IMR-90 (cell line): ENCODE results near the gene INPP4A. TPM values are rescaled to one million over a fixed set of nuclear protein-coding genes. Genes with fewer than 3 reads are reported as not detected.

ENCODE experiments used
- ATAC-seq: fragments of 200-7000 bp; cut with Tn5 transposase; 2 replicates; pipeline ENCODE4 v1.9.1; 2020; ENCODE audit warnings: low read depth, mild to moderate bottlenecking, moderate library complexity
- BruUV-seq: library from RNA; stranded (reverse); fragments of 400-500 nt; replicated peaks from 2 replicates; lab custom pipeline; 2021; lab: Mats Ljungman, UMichigan
- CTCF ChIA-PET: fragments of 300-600 bp; formaldehyde crosslinking; extraction: SDS; loops from one replicate; lab custom pipeline; 2021; ENCODE audit warnings: antibody characterized with exemption; lab: Yijun Ruan, JAX
- POLR2A ChIA-PET: fragments of 300-600 bp; sonication (Branson Sonifier 250); formaldehyde crosslinking; loops from one replicate; lab custom pipeline; 2022; ENCODE audit warnings: antibody characterized with exemption; ENCODE audit not compliant: unreplicated experiment; lab: Charles Lee
- DNase-seq: peaks from one replicate; pipeline ENCODE4 v3.0.0; 2013
- H2AFZ ChIP-seq: replicated peaks from 2 replicates; pipeline ENCODE3; 2013; ENCODE audit warnings: low read length, mild to moderate bottlenecking; ENCODE audit not compliant: poor library complexity
- H2AK5ac ChIP-seq: 2 replicates; pipeline ENCODE4 v1.6.1; 2013; ENCODE audit warnings: low read depth, low read length, inconsistent platforms
- H2AK9ac ChIP-seq: replicated peaks from 2 replicates; pipeline ENCODE3; 2013; ENCODE audit warnings: mild to moderate bottlenecking, low read depth, low read length, moderate library complexity; ENCODE audit not compliant: poor library complexity
- H2BK120ac ChIP-seq: 2 replicates; pipeline ENCODE4 v1.6.1; 2013; ENCODE audit warnings: low read depth, low read length, inconsistent platforms
- H2BK15ac ChIP-seq: 3 replicates; pipeline ENCODE4 v1.6.1; 2013; ENCODE audit warnings: low read depth, low read length, inconsistent platforms
- H2BK20ac ChIP-seq: 2 replicates; pipeline ENCODE4 v1.6.1; 2013; ENCODE audit warnings: low read depth, mild to moderate bottlenecking, inconsistent platforms, low read length, moderate library complexity
- H2BK5ac ChIP-seq: 2 replicates; pipeline ENCODE4 v1.6.1; 2013; ENCODE audit warnings: mild to moderate bottlenecking, low read depth, low read length, inconsistent platforms; ENCODE audit not compliant: poor library complexity, severe bottlenecking
- H3K14ac ChIP-seq: replicated peaks from 2 replicates; pipeline ENCODE4 v1.6.1; 2013; ENCODE audit warnings: low read depth, low read length, inconsistent platforms
- H3K18ac ChIP-seq: 2 replicates; pipeline ENCODE4 v1.6.1; 2013; ENCODE audit warnings: low read depth, low read length, control low read depth
- H3K23ac ChIP-seq: 2 replicates; pipeline ENCODE4 v1.6.1; 2013; ENCODE audit warnings: low read depth, low read length, inconsistent platforms
- H3K27ac ChIP-seq: 2 replicates; pipeline ENCODE4 v1.5.1; 2013; ENCODE audit warnings: mild to moderate bottlenecking, control low read depth, low read length; ENCODE audit not compliant: insufficient read depth
- H3K27me3 ChIP-seq: 2 replicates; pipeline ENCODE4 v1.6.1; 2013; ENCODE audit warnings: low read length; ENCODE audit not compliant: control insufficient read depth, insufficient read depth
- H3K36me3 ChIP-seq: 2 replicates; pipeline ENCODE4 v1.6.1; 2013; ENCODE audit warnings: low read length, mixed read lengths; ENCODE audit not compliant: control insufficient read depth, insufficient read depth
- H3K4ac ChIP-seq: 2 replicates; pipeline ENCODE4 v1.6.1; 2013; ENCODE audit warnings: low read depth, low read length, inconsistent platforms
- H3K4me1 ChIP-seq: 2 replicates; pipeline ENCODE4 v1.6.1; 2013; ENCODE audit warnings: low read length, mixed read lengths; ENCODE audit not compliant: control insufficient read depth, insufficient read depth
- H3K4me2 ChIP-seq: 2 replicates; pipeline ENCODE4 v1.6.1; 2013; ENCODE audit warnings: low read depth, mild to moderate bottlenecking, control low read depth, low read length, moderate library complexity
- H3K4me3 ChIP-seq: 2 replicates; pipeline ENCODE4 v1.5.1; 2013; ENCODE audit warnings: low read depth, mild to moderate bottlenecking, control low read depth, low read length, moderate library complexity; ENCODE audit not compliant: insufficient read depth
- H3K56ac ChIP-seq: 2 replicates; pipeline ENCODE4 v1.6.1; 2013; ENCODE audit warnings: low read length, inconsistent platforms; ENCODE audit not compliant: insufficient read depth; ENCODE audit errors: extremely low read depth
- H3K79me1 ChIP-seq, 2 experiments: 2 replicates each; pipeline ENCODE4 v1.6.1; 2013; ENCODE audit warnings: low read length in 2 of 2, inconsistent platforms in 1 of 2, low read depth in 1 of 2
- H3K9ac ChIP-seq: 2 replicates; pipeline ENCODE4 v1.6.1; 2013; ENCODE audit warnings: low read depth, low read length, control low read depth
- H3K9me1 ChIP-seq: 2 replicates; pipeline ENCODE4 v1.6.1; 2013; ENCODE audit warnings: low read length, inconsistent platforms; ENCODE audit not compliant: insufficient read depth
- H3K9me3 ChIP-seq: 2 replicates; pipeline ENCODE4 v1.6.1; 2013; ENCODE audit warnings: low read length; ENCODE audit not compliant: control insufficient read depth, insufficient read depth
- H4K20me1 ChIP-seq: 2 replicates; pipeline ENCODE4 v1.6.1; 2013; ENCODE audit warnings: low read length, inconsistent platforms; ENCODE audit not compliant: insufficient read depth
- H4K5ac ChIP-seq: 2 replicates; pipeline ENCODE4 v1.6.1; 2013; ENCODE audit warnings: mild to moderate bottlenecking, low read depth, low read length, control low read depth
- H4K8ac ChIP-seq, 2 experiments: 2 replicates each; pipeline ENCODE4 v1.6.1; 2013; ENCODE audit warnings: low read depth in 2 of 2, low read length in 2 of 2, control low read depth in 1 of 2, inconsistent platforms in 1 of 2
- H4K91ac ChIP-seq: 2 replicates; pipeline ENCODE4 v1.6.1; 2013; ENCODE audit warnings: low read depth, low read length, inconsistent platforms; ENCODE audit not compliant: insufficient read depth
- CEBPB ChIP-seq: IDR thresholded peaks from 2 replicates; pipeline ENCODE4 v1.6.1; 2012; ENCODE audit warnings: low read depth, low read length, improper control_type of control experiment
- CHD1 ChIP-seq: IDR thresholded peaks from 2 replicates; pipeline ENCODE4 v1.6.1; 2012; ENCODE audit warnings: low read depth, low read length, improper control_type of control experiment
- FOS ChIP-seq: fragments of 150-350 bp; IDR thresholded peaks from 2 replicates; pipeline ENCODE4 v1.6.1; 2016; ENCODE audit warnings: low read depth, low read length
- MAFK ChIP-seq: IDR thresholded peaks from 2 replicates; pipeline ENCODE4 v1.6.1; 2012; ENCODE audit warnings: low read depth, low read length, improper control_type of control experiment
- MXI1 ChIP-seq: IDR thresholded peaks from 2 replicates; pipeline ENCODE4 v1.6.1; 2012; ENCODE audit warnings: low read depth, mild to moderate bottlenecking, low read length, moderate library complexity, borderline replicate concordance
- POLR2A ChIP-seq: IDR thresholded peaks from 2 replicates; pipeline ENCODE4 v1.6.1; 2012; ENCODE audit warnings: mild to moderate bottlenecking, low read depth, low read length
- RCOR1 ChIP-seq: IDR thresholded peaks from 2 replicates; pipeline ENCODE4 v1.6.1; 2012; ENCODE audit warnings: mild to moderate bottlenecking, low read length, improper control_type of control experiment; ENCODE audit not compliant: insufficient replicate concordance
- RFX5 ChIP-seq: IDR thresholded peaks from 2 replicates; pipeline ENCODE4 v1.8.0; 2012; ENCODE audit warnings: low read depth, mild to moderate bottlenecking, low read length, moderate library complexity
- SMC3 ChIP-seq: fragments of 150-350 bp; IDR thresholded peaks from 2 replicates; pipeline ENCODE4 v1.6.1; 2016; ENCODE audit warnings: low read depth, mild to moderate bottlenecking, antibody characterized with exemption, low read length, moderate library complexity
- WGBS, 2 experiments: methylation state at CpG; one replicate each; pipeline versions ENCODE4 v1.1.5 to v1.1.7; 2013; ENCODE audit warnings: missing lambda C conversion rate in 2 of 2; ENCODE audit not compliant: insufficient read length in 1 of 2; ENCODE audit errors: extremely low coverage in 2 of 2; 5-methylcytosine and 5-hydroxymethylcytosine counted together
- dilution Hi-C: fragments of 300-500 bp; cut with HindIII; formaldehyde crosslinking; loops from one replicate; pipeline ENCODE4 v1.14.3; 2018; ENCODE audit warnings: low sequenced_read_pairs; ENCODE audit not compliant: unreplicated experiment
- in situ Hi-C: fragments of 300-500 bp; cut with MboI; formaldehyde crosslinking; loops from 3 replicates; pipeline ENCODE4 v1.14.3; 2019; ENCODE audit warnings: low sequenced_read_pairs, inconsistent platforms, mixed read lengths
- intact Hi-C: fragments of 100-400 bp; cut with micrococcal nuclease; formaldehyde crosslinking; loops from 2 replicates; pipeline ENCODE4 v1.10.0; 2022
- polyA plus RNA-seq, 3 experiments: library from polyadenylated mRNA; depleted of rRNA; stranded (reverse); fragments of >200 nt; gene quantifications; 2 replicates each; pipeline ENCODE4 v1.2.3, GENCODE V29; 2012; ENCODE audit warnings: low replicate concordance in 1 of 3
- total RNA-seq: library from RNA; depleted of rRNA; stranded (reverse); fragments of >200 nt; gene quantifications from 2 replicates; pipeline ENCODE4 v1.2.3, GENCODE V29; 2012
- TF ChIP-seq, protein P1 (sequence below): fragments of 150-350 bp; IDR thresholded peaks from 2 replicates; pipeline ENCODE4 v1.6.1; 2016; ENCODE audit warnings: low read depth, mild to moderate bottlenecking, low read length, moderate library complexity, borderline replicate concordance
- TF ChIP-seq, protein P2 (sequence below): fragments of 150-350 bp; IDR thresholded peaks from 2 replicates; pipeline ENCODE4 v1.6.1; 2017; ENCODE audit warnings: mild to moderate bottlenecking, antibody characterized with exemption, low read length, low read depth

Gene INPP4A
- total and polyA plus RNA-seq, 2 of the 4 experiments (the other 2 are of a cell fraction), result 14.5 to 27.1 TPM

DNA sequence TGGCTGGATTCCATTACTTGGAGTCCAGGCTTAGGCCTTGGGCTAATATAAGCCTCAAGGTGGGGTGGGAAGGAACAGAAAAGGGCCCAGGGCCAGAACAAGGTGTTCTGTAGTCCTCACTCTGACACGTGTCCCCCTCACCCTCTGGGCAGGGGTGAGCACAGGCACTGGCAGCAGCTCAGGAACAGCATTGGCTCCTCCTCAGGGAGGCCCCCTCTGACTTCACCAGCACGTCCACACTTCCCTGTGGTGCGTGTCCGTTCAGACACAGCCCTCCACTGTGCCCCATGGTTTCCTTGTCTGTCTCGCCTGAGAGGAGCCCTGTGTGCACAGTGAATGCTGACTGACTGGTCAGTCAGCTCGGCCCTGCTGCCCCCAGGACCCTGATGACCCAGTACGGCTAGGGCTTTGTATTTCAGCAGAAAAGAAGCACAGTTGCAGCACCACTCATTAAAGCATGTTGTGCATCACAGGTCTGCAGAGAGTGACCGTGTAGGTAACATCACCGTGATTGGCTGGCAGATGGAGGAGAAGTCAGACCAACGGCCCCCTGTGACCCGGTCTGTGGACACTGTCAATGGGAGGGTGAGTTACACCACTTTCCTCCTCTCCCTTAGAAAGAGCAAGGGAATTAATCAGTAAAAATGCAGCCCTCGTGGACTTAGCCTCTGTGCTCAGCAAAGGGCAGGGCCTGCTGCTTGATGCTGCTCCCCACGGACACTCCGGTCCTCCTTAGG lies 92.9 kb downstream of the INPP4A start:
- H3K9me1 ChIP-seq, result peaks cover 9% of the 10 kb centered on the region; the same call in 1 of the 2 replicates
- BruUV-seq, result no TSS peak
- no peaks in the 10 kb centered on the region for H3K27me3 ChIP-seq
- H3K14ac ChIP-seq, result no peak overlapping the region
- no peak overlapping the region for H3K18ac ChIP-seq
- no peaks in the 10 kb centered on the region for H3K4me1 ChIP-seq
- no peak overlapping the region for H2BK15ac ChIP-seq
- H2BK20ac ChIP-seq, result no peak overlapping the region
- no peak overlapping the region for H4K8ac ChIP-seq
- no peak overlapping the region for H3K4ac ChIP-seq
- no peak overlapping the region for H2AFZ ChIP-seq
- H3K23ac ChIP-seq, result no peak overlapping the region
- H3K4me2 ChIP-seq, result no peak overlapping the region
- H3K4me3 ChIP-seq, result no peak overlapping the region
- ChIA-PET POLR2A (interaction anchor here (0.6 kb wide), 1 partner anchor 1833 kb away, joined by 3 read pairs; no protein-coding TSS in a partner anchor), CTCF (no interaction called here)
- H3K27ac ChIP-seq, result no peak overlapping the region
- H3K9ac ChIP-seq, result no peak overlapping the region
- ATAC-seq (no peak), DNase-seq (no peak)
- no peak overlapping the region for H2AK5ac ChIP-seq
- H3K9me3 ChIP-seq, result no peaks in the 10 kb centered on the region
- TF ChIP-seq SMC3, result no peak
- no peak for TF ChIP-seq FOS
- no peak for TF ChIP-seq CHD1
- no peak for TF ChIP-seq MAFK
- TF ChIP-seq MXI1, result no peak
- no peak for TF ChIP-seq RCOR1
- no peak for TF ChIP-seq POLR2A
- TF ChIP-seq, protein P1, sequence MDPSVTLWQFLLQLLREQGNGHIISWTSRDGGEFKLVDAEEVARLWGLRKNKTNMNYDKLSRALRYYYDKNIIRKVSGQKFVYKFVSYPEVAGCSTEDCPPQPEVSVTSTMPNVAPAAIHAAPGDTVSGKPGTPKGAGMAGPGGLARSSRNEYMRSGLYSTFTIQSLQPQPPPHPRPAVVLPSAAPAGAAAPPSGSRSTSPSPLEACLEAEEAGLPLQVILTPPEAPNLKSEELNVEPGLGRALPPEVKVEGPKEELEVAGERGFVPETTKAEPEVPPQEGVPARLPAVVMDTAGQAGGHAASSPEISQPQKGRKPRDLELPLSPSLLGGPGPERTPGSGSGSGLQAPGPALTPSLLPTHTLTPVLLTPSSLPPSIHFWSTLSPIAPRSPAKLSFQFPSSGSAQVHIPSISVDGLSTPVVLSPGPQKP, result no peak
- TF ChIP-seq RFX5, result no peak
- no peak for TF ChIP-seq CEBPB
- TF ChIP-seq, protein P2, sequence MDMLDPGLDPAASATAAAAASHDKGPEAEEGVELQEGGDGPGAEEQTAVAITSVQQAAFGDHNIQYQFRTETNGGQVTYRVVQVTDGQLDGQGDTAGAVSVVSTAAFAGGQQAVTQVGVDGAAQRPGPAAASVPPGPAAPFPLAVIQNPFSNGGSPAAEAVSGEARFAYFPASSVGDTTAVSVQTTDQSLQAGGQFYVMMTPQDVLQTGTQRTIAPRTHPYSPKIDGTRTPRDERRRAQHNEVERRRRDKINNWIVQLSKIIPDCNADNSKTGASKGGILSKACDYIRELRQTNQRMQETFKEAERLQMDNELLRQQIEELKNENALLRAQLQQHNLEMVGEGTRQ, result no peak
- no peak overlapping the region for H4K5ac ChIP-seq
- 94% methylated on average over 7 of the region's 14 CpGs; no CpG with 5 or more reads in 1 of the 2 experiments for WGBS, 2 experiments
- no peak overlapping the region for H2BK120ac ChIP-seq
- dilution Hi-C loops (no loop called here), intact Hi-C loops (no loop called here), in situ Hi-C loops (no loop called here)
- H3K79me1 ChIP-seq, result no peaks in the 10 kb centered on the region; a peak in 1 of 4 replicates
- H3K56ac ChIP-seq, result no peak overlapping the region
- H4K91ac ChIP-seq, result no peak overlapping the region
- no peak overlapping the region for H2AK9ac ChIP-seq
- H2BK5ac ChIP-seq, result no peak overlapping the region
- peaks cover 19% of the 10 kb centered on the region for H3K36me3 ChIP-seq
- H4K20me1 ChIP-seq, result no peaks in the 10 kb centered on the region
